ENCODE measurements around the gene GALNT7. TPM values are rescaled to one million over a fixed set of nuclear protein-coding genes. Genes with fewer than 3 reads are reported as not detected.
A peak's percentile ranks its signal among the peaks of the same experiment; 100 is the strongest.

GALNT7 gene
- total and polyA plus RNA-seq, 10 of the 15 experiments (the other 5 are each of a cell fraction or from before 2014, with no cell fraction given), result 14.2 to 33.2 (median 28.9) TPM

DNA sequence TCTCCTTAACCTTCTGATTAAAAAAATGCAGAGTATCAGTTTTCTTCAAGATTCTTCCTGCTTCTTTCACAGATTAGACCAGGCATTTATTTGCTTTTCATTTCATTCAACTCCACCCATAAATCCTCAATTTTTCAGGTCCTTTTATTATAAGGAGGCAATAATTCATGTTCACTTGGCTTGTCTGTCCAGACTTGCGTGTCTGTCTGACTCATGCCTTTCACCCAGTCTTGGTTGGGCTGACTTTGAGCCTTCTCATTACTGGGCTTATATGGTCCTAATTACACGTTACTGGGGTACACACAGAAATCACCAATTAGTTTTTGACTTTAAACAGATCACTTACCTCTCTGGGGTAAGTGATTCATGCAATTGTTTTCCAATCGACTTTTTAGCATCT lies 48.8 kb upstream of the GALNT7 start:
- RAD21 ChIA-PET (ENCODE audit: unreplicated experiment), result no interaction called here
- Histone ChIP-seq H3K4me1 (ENCODE audit: control insufficient read depth, insufficient read depth, low read length) (peaks cover 3% of the 10 kb centered on the region), H3K27me3 (replicated peaks in 1 of 2; ENCODE audit: control insufficient read depth in 2 of 2, insufficient read depth in 2 of 2, low read length in 1 of 2) (no peaks in the 10 kb centered on the region), H3K4me3 (no peak overlapping the region), H3K27ac (ENCODE audit: control insufficient read depth, insufficient read depth) (no peak overlapping the region), H2AFZ (ENCODE audit: control insufficient read depth, low read depth, low read length) (no peak overlapping the region), H3K36me3 (ENCODE audit: control insufficient read depth in 2 of 2, insufficient read depth in 2 of 2, low read length in 1 of 2) (no peaks in the 10 kb centered on the region), H3K9me3 (replicated peaks; ENCODE audit: control insufficient read depth, insufficient read depth, low read length) (no peaks in the 10 kb centered on the region; the same call in 1 of the 3 replicates), H3K4me2 (ENCODE audit: control insufficient read depth, insufficient read depth) (no peak overlapping the region), H3K9ac (ENCODE audit: control insufficient read depth, insufficient read depth, low read length) (no peak overlapping the region), H3K79me2 (ENCODE audit: control insufficient read depth, insufficient read depth, low read length) (no peaks in the 10 kb centered on the region), H4K20me1 (ENCODE audit: control insufficient read depth, insufficient read depth) (no peaks in the 10 kb centered on the region)
- POLR2A ChIA-PET, result no interaction called here
- TF ChIP-seq RBBP5 (conservative IDR thresholded peaks at IDR 0.05), result no peak
- CTCF ChIA-PET, result no interaction called here
- BruUV-seq (replicated peaks), result no TSS peak
- WGBS (ENCODE audit: insufficient coverage, insufficient replicate concordance, low lambda C conversion rate, missing lambda C conversion rate), result 51% methylated on average over 3 of the region's 3 CpGs
- DNase-seq (ENCODE audit: low read depth, low spot score) (no peak), ATAC-seq (no peak), FAIRE-seq (no peak)
- SMC1A ChIA-PET (ENCODE audit: uncharacterized antibody, unreplicated experiment), result no interaction called here
- intact Hi-C loops (cut with micrococcal nuclease; ENCODE audit: unreplicated experiment) (no loop called here), in situ Hi-C loops (cut with MboI) (no loop called here)

DNA sequence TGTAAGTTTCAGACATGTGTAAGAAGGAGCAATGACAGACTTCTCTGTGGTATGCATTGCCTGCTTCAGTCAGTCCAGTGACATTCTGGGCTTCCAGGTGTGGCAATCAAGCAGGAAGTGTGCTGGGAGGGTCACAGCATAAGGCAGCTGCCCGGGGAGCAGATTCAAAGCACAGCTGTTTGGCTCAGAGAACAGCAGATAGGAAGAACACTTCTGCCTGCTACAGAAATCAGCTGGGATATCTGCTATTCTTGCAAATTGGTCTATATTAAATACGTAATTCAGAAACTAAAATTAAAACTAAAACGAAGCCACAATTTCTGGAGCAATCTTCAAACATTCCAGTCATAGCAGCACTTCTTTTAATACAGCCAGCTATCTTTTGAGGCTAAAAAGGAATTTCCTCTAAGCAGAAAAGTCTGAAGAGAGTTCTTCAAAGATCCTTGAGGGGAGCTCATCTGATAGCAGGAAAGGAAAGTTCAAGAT lies 47.5 kb upstream of the GALNT7 start:
- intact Hi-C loops (cut with micrococcal nuclease; ENCODE audit: unreplicated experiment), result no loop called here
- SMC1A ChIA-PET (ENCODE audit: uncharacterized antibody, unreplicated experiment), result no interaction called here
- peak; percentile 85 for ATAC-seq
- no TSS peak for BruUV-seq (replicated peaks)
- no peak overlapping the region for H3K4me2 ChIP-seq (ENCODE audit: control insufficient read depth, insufficient read depth)
- no peaks in the 10 kb centered on the region for H3K36me3 ChIP-seq (ENCODE audit: control insufficient read depth in 2 of 2, insufficient read depth in 2 of 2, low read length in 1 of 2)
- RAD21 ChIA-PET (ENCODE audit: unreplicated experiment), result interaction anchor here (1.3 kb wide), 1 partner anchor 47 kb away, joined by 7 read pairs; the partner anchor contains the start of gene GALNT7
- H3K27ac ChIP-seq (ENCODE audit: control insufficient read depth, insufficient read depth), result no peak overlapping the region
- FAIRE-seq, result peak; percentile 62
- H3K4me3 ChIP-seq, result no peak overlapping the region
- no peak overlapping the region for H3K9ac ChIP-seq (ENCODE audit: control insufficient read depth, insufficient read depth, low read length)
- H3K9me3 ChIP-seq (replicated peaks; ENCODE audit: control insufficient read depth, insufficient read depth, low read length), result no peaks in the 10 kb centered on the region; the same call in 1 of the 3 replicates
- no peaks in the 10 kb centered on the region for H3K27me3 ChIP-seq (replicated peaks in 1 of 2; ENCODE audit: control insufficient read depth in 2 of 2, insufficient read depth in 2 of 2, low read length in 1 of 2)
- H4K20me1 ChIP-seq (ENCODE audit: control insufficient read depth, insufficient read depth), result no peaks in the 10 kb centered on the region
- H2AFZ ChIP-seq (ENCODE audit: control insufficient read depth, low read depth, low read length), result peak overlapping the region; percentile 55
- in situ Hi-C loops (cut with MboI), result no loop called here
- POLR2A ChIA-PET, result no interaction called here
- 16% methylated on average over 3 of the region's 3 CpGs for WGBS (ENCODE audit: insufficient coverage, insufficient replicate concordance, low lambda C conversion rate, missing lambda C conversion rate)
- H3K4me1 ChIP-seq (ENCODE audit: control insufficient read depth, insufficient read depth, low read length), result peaks cover 3% of the 10 kb centered on the region
- CTCF ChIA-PET, result interaction anchor here (0.9 kb wide), 1 partner anchor 181 kb away, joined by 4 read pairs; no protein-coding TSS in a partner anchor
- DNase-seq (ENCODE audit: low read depth, low spot score), result peak; percentile 11
- no peaks in the 10 kb centered on the region for H3K79me2 ChIP-seq (ENCODE audit: control insufficient read depth, insufficient read depth, low read length)
- TF ChIP-seq TCF12 (IDR thresholded peaks at IDR 0.05; ENCODE audit: low read depth, low read length) (0 out of 2 replicates have a peak, but pooled peaks have one; percentile 56), NFXL1 (IDR thresholded peaks at IDR 0.05; ENCODE audit: borderline replicate concordance) (no peak), NR2C2 (IDR thresholded peaks at IDR 0.05; ENCODE audit: borderline replicate concordance, control insufficient read depth, insufficient read length, low read depth) (no peak), CREM (IDR thresholded peaks at IDR 0.05; ENCODE audit: low read depth) (no peak)
- TF ChIP-seq, protein P1, sequence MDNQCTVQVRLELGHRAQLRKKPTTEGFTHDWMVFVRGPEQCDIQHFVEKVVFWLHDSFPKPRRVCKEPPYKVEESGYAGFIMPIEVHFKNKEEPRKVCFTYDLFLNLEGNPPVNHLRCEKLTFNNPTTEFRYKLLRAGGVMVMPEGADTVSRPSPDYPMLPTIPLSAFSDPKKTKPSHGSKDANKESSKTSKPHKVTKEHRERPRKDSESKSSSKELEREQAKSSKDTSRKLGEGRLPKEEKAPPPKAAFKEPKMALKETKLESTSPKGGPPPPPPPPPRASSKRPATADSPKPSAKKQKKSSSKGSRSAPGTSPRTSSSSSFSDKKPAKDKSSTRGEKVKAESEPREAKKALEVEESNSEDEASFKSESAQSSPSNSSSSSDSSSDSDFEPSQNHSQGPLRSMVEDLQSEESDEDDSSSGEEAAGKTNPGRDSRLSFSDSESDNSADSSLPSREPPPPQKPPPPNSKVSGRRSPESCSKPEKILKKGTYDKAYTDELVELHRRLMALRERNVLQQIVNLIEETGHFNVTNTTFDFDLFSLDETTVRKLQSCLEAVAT (IDR thresholded peaks at IDR 0.05), result no peak
- TF ChIP-seq, protein P2, sequence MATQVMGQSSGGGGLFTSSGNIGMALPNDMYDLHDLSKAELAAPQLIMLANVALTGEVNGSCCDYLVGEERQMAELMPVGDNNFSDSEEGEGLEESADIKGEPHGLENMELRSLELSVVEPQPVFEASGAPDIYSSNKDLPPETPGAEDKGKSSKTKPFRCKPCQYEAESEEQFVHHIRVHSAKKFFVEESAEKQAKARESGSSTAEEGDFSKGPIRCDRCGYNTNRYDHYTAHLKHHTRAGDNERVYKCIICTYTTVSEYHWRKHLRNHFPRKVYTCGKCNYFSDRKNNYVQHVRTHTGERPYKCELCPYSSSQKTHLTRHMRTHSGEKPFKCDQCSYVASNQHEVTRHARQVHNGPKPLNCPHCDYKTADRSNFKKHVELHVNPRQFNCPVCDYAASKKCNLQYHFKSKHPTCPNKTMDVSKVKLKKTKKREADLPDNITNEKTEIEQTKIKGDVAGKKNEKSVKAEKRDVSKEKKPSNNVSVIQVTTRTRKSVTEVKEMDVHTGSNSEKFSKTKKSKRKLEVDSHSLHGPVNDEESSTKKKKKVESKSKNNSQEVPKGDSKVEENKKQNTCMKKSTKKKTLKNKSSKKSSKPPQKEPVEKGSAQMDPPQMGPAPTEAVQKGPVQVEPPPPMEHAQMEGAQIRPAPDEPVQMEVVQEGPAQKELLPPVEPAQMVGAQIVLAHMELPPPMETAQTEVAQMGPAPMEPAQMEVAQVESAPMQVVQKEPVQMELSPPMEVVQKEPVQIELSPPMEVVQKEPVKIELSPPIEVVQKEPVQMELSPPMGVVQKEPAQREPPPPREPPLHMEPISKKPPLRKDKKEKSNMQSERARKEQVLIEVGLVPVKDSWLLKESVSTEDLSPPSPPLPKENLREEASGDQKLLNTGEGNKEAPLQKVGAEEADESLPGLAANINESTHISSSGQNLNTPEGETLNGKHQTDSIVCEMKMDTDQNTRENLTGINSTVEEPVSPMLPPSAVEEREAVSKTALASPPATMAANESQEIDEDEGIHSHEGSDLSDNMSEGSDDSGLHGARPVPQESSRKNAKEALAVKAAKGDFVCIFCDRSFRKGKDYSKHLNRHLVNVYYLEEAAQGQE (IDR thresholded peaks at IDR 0.05; ENCODE audit: low read depth, low read length), result no peak

Measured in GM12878 (cell line).